Measurements from ENCODE around the gene EIF4B.

- TF ChIP-seq CTCF (IDR thresholded peaks at IDR 0.05) (no peak), EZH2 (IDR thresholded peaks at IDR 0.05; ENCODE audit: borderline replicate concordance, insufficient read depth, low read depth, low read length, poor library complexity, severe bottlenecking) (no peak)
Measured at GRCh38 chr12:52993558-52993869, 12.7 kb upstream of the EIF4B start.
